H9 (cell line): ENCODE results near the gene LILRA5. TPM values are rescaled to one million over a fixed set of nuclear protein-coding genes. Genes with fewer than 3 reads are reported as not detected.

Experiments
- DNase-seq: peaks from one replicate; pipeline ENCODE4 v3.0.0-alpha.2; 2017
- H2AFZ ChIP-seq: one replicate; pipeline ENCODE4 v1.6.1; 2013; ENCODE audit warnings: mild to moderate bottlenecking, low read length, control low read depth, moderate library complexity
- H2AK5ac ChIP-seq: 2 replicates; pipeline ENCODE4 v1.6.1; 2013; ENCODE audit warnings: low read length, control low read depth, mixed read lengths; ENCODE audit not compliant: insufficient read length
- H2BK120ac ChIP-seq: one replicate; pipeline ENCODE4 v1.6.1; 2013; ENCODE audit warnings: low read depth, mild to moderate bottlenecking, low read length, control low read depth, inconsistent platforms; ENCODE audit not compliant: poor library complexity, severe bottlenecking
- H2BK12ac ChIP-seq: 2 replicates; pipeline ENCODE4 v1.6.1; 2013; ENCODE audit warnings: low read length, control low read depth, mixed read lengths, low read depth; ENCODE audit not compliant: insufficient read length
- H2BK15ac ChIP-seq: 2 replicates; pipeline ENCODE4 v1.6.1; 2013; ENCODE audit warnings: low read depth, low read length, control low read depth
- H2BK20ac ChIP-seq: one replicate; pipeline ENCODE4 v1.6.1; 2013; ENCODE audit warnings: low read depth, mild to moderate bottlenecking, low read length, control low read depth, inconsistent platforms; ENCODE audit not compliant: poor library complexity, severe bottlenecking
- H2BK5ac ChIP-seq: 2 replicates; pipeline ENCODE4 v1.6.1; 2013; ENCODE audit warnings: low read length, control low read depth, mixed read lengths; ENCODE audit not compliant: insufficient read length
- H3K14ac ChIP-seq: 2 replicates; pipeline ENCODE4 v1.6.1; 2013; ENCODE audit warnings: low read length, control low read depth; ENCODE audit not compliant: insufficient read depth
- H3K18ac ChIP-seq: 2 replicates; pipeline ENCODE4 v1.6.1; 2013; ENCODE audit warnings: low read depth, mild to moderate bottlenecking, mixed read lengths, low read length, control low read depth; ENCODE audit not compliant: insufficient read length
- H3K23ac ChIP-seq: 2 replicates; pipeline ENCODE4 v1.6.1; 2013; ENCODE audit warnings: low read length, control low read depth, mixed read lengths, low read depth; ENCODE audit not compliant: insufficient read length
- H3K23me2 ChIP-seq: 2 replicates; pipeline ENCODE4 v1.6.1; 2013; ENCODE audit warnings: low read depth, mild to moderate bottlenecking, mixed read lengths, low read length, control low read depth; ENCODE audit not compliant: insufficient read length, poor library complexity, severe bottlenecking
- H3K27ac ChIP-seq: 2 replicates; pipeline ENCODE4 v1.5.1; 2013; ENCODE audit warnings: low read length, control low read depth, mixed read lengths, low read depth; ENCODE audit not compliant: insufficient read length
- H3K27me3 ChIP-seq: 2 replicates; pipeline ENCODE4 v1.6.1; 2013; ENCODE audit warnings: low read length, control low read depth, inconsistent platforms; ENCODE audit not compliant: insufficient read depth
- H3K4ac ChIP-seq: 2 replicates; pipeline ENCODE4 v1.6.1; 2013; ENCODE audit warnings: low read depth, mild to moderate bottlenecking, control low read depth, inconsistent platforms, low read length, moderate library complexity
- H3K4me1 ChIP-seq: 2 replicates; pipeline ENCODE4 v1.6.1; 2013; ENCODE audit warnings: low read length, control low read depth, inconsistent platforms; ENCODE audit not compliant: insufficient read depth
- H3K4me2 ChIP-seq: 2 replicates; pipeline ENCODE4 v1.6.1; 2013; ENCODE audit warnings: low read length, control low read depth, mixed read lengths; ENCODE audit not compliant: insufficient read length, insufficient read depth
- H3K56ac ChIP-seq: 2 replicates; pipeline ENCODE4 v1.6.1; 2013; ENCODE audit warnings: low read depth, mild to moderate bottlenecking, mixed read lengths, low read length, control low read depth; ENCODE audit not compliant: insufficient read length
- H3K79me1 ChIP-seq: 2 replicates; pipeline ENCODE4 v1.6.1; 2013; ENCODE audit warnings: low read depth, mild to moderate bottlenecking, moderate library complexity, low read length, control low read depth, inconsistent platforms; ENCODE audit not compliant: insufficient read depth, poor library complexity, severe bottlenecking
- H3K79me2 ChIP-seq: 2 replicates; pipeline ENCODE4 v1.6.1; 2013; ENCODE audit warnings: low read length, control low read depth, inconsistent platforms; ENCODE audit not compliant: insufficient read depth
- H3K9ac ChIP-seq: 2 replicates; pipeline ENCODE4 v1.6.1; 2013; ENCODE audit warnings: low read length, control low read depth, mixed read lengths; ENCODE audit not compliant: insufficient read length; ENCODE audit errors: extremely low read depth
- H3K9me3 ChIP-seq: one replicate; pipeline ENCODE4 v1.6.1; 2013; ENCODE audit warnings: low read depth, low read length, inconsistent platforms; ENCODE audit not compliant: control insufficient read depth
- H3T11ph ChIP-seq: one replicate; pipeline ENCODE4 v1.6.1; 2013; ENCODE audit warnings: mild to moderate bottlenecking, low read length, control low read depth, inconsistent platforms
- H4K20me1 ChIP-seq: one replicate; pipeline ENCODE4 v1.6.1; 2013; ENCODE audit not compliant: control insufficient read depth, insufficient read length, insufficient read depth
- H4K5ac ChIP-seq: 2 replicates; pipeline ENCODE4 v1.6.1; 2013; ENCODE audit warnings: low read depth, mild to moderate bottlenecking, mixed read lengths, low read length, control low read depth; ENCODE audit not compliant: insufficient read length
- H4K8ac ChIP-seq: replicated peaks from 2 replicates; pipeline ENCODE4 v1.6.1; 2013; ENCODE audit warnings: low read length, control low read depth, mixed read lengths, low read depth; ENCODE audit not compliant: insufficient read length
- H4K91ac ChIP-seq: 2 replicates; pipeline ENCODE4 v1.6.1; 2013; ENCODE audit warnings: low read depth, mild to moderate bottlenecking, moderate library complexity, mixed read lengths, low read length, control low read depth; ENCODE audit not compliant: insufficient read length
- H3K27ac Mint-ChIP-seq, 3 experiments: 2 replicates in 2 of 3; 3 replicates in 1 of 3; pipeline ENCODE4 v1.8.0; 2020 to 2021; ENCODE audit warnings: mixed read lengths in 3 of 3, mild to moderate bottlenecking in 1 of 3, moderate library complexity in 1 of 3
- H3K27me3 Mint-ChIP-seq: 2 replicates; pipeline ENCODE4 v1.8.0; 2021; ENCODE audit warnings: low read depth, mild to moderate bottlenecking, moderate library complexity, mixed read lengths
- H3K36me3 Mint-ChIP-seq, 3 experiments: 2 replicates in 2 of 3; 3 replicates in 1 of 3; pipeline ENCODE4 v1.8.0; 2020 to 2021; ENCODE audit warnings: low read depth in 3 of 3, mixed read lengths in 3 of 3; ENCODE audit not compliant: insufficient read depth in 1 of 3
- H3K4me1 Mint-ChIP-seq, 2 experiments: 2 replicates each; pipeline ENCODE4 v1.8.0; 2020; ENCODE audit warnings: mixed read lengths in 2 of 2
- H3K4me3 Mint-ChIP-seq, 2 experiments: 2 replicates in 1 of 2; 3 replicates in 1 of 2; pipeline ENCODE4 v1.8.0; 2020 to 2021; ENCODE audit warnings: mild to moderate bottlenecking in 2 of 2, mixed read lengths in 2 of 2, moderate library complexity in 1 of 2
- H3K9me3 Mint-ChIP-seq, 2 experiments: 2 replicates in 1 of 2; 3 replicates in 1 of 2; pipeline ENCODE4 v1.8.0; 2020; ENCODE audit warnings: mild to moderate bottlenecking in 2 of 2, mixed read lengths in 2 of 2, moderate library complexity in 1 of 2
- WGBS: extraction: QIAGEN DNeasy Blood & Tissue Kit; methylation state at CpG from one replicate; pipeline ENCODE4 v1.1.7; 2013; ENCODE audit warnings: missing lambda C conversion rate, low lambda C conversion rate, mixed read lengths; ENCODE audit not compliant: insufficient read length; ENCODE audit errors: extremely low coverage; 5-methylcytosine and 5-hydroxymethylcytosine counted together
- total RNA-seq: library from RNA; stranded (reverse); gene quantifications from 2 replicates; pipeline ENCODE4 v1.2.1, GENCODE V29; 2021
- TF ChIP-seq, protein P1 (sequence below): fragments of 200-600 bp; sonication (generic); conservative IDR thresholded peaks from 3 replicates; pipeline ENCODE4 v1.8.0; 2021; ENCODE audit warnings: antibody characterized with exemption, mild to moderate bottlenecking

Gene LILRA5
- total RNA-seq, 1 experiment from 2014 or later, result not detected

GRCh38 chr19:54335164-54335563 is 22.2 kb upstream of the LILRA5 start:
- H3K4me1 ChIP-seq, result no peaks in the 10 kb centered on the region; the same call in 1 of the 2 replicates
- no peaks in the 10 kb centered on the region for H3K9me3 ChIP-seq
- H2AFZ ChIP-seq, result no peak overlapping the region
- no peaks in the 10 kb centered on the region; a peak in 2 of 7 replicates for H3K36me3 Mint-ChIP-seq
- H2BK120ac ChIP-seq, result no peak overlapping the region
- H3T11ph ChIP-seq, result no peak overlapping the region
- H3K4me1 Mint-ChIP-seq, result peaks cover 4 to 16% of the 10 kb centered on the region in 2 experiments; a peak in 3 of 4 replicates
- peaks cover 0 to 70% of the 10 kb centered on the region in 2 experiments; a peak in 2 of 5 replicates for H3K9me3 Mint-ChIP-seq
- no peak overlapping the region for H4K5ac ChIP-seq
- H3K56ac ChIP-seq, result no peak overlapping the region
- H3K27me3 ChIP-seq, result no peaks in the 10 kb centered on the region
- H3K14ac ChIP-seq, result no peak overlapping the region
- H3K4me2 ChIP-seq, result no peak overlapping the region
- no peak overlapping the region for H3K18ac ChIP-seq
- H3K4me3 Mint-ChIP-seq, result no peak overlapping the region
- no peaks in the 10 kb centered on the region for H3K23me2 ChIP-seq
- H2BK20ac ChIP-seq, result no peak overlapping the region
- no peak overlapping the region for H3K4ac ChIP-seq
- H4K8ac ChIP-seq, result no peak overlapping the region
- no peak overlapping the region for H2BK5ac ChIP-seq
- no peaks in the 10 kb centered on the region for H4K20me1 ChIP-seq
- TF ChIP-seq, protein P1, sequence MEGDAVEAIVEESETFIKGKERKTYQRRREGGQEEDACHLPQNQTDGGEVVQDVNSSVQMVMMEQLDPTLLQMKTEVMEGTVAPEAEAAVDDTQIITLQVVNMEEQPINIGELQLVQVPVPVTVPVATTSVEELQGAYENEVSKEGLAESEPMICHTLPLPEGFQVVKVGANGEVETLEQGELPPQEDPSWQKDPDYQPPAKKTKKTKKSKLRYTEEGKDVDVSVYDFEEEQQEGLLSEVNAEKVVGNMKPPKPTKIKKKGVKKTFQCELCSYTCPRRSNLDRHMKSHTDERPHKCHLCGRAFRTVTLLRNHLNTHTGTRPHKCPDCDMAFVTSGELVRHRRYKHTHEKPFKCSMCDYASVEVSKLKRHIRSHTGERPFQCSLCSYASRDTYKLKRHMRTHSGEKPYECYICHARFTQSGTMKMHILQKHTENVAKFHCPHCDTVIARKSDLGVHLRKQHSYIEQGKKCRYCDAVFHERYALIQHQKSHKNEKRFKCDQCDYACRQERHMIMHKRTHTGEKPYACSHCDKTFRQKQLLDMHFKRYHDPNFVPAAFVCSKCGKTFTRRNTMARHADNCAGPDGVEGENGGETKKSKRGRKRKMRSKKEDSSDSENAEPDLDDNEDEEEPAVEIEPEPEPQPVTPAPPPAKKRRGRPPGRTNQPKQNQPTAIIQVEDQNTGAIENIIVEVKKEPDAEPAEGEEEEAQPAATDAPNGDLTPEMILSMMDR, result no peak
- H2BK15ac ChIP-seq, result no peak overlapping the region
- H2BK12ac ChIP-seq, result no peak overlapping the region
- H3K79me1 ChIP-seq, result no peaks in the 10 kb centered on the region
- no peak overlapping the region for H3K27ac Mint-ChIP-seq
- no peak overlapping the region for H3K9ac ChIP-seq
- no CpG with 5 or more reads among the region's 5 CpGs for WGBS
- H3K79me2 ChIP-seq, result no peaks in the 10 kb centered on the region
- no peak overlapping the region for H2AK5ac ChIP-seq
- no peak overlapping the region for H3K23ac ChIP-seq
- peaks cover 10% of the 10 kb centered on the region for H3K27me3 Mint-ChIP-seq
- DNase-seq, result no peak
- H4K91ac ChIP-seq, result no peak overlapping the region
- no peak overlapping the region for H3K27ac ChIP-seq
